Measurements from ENCODE around the gene CBX5.

DNA sequence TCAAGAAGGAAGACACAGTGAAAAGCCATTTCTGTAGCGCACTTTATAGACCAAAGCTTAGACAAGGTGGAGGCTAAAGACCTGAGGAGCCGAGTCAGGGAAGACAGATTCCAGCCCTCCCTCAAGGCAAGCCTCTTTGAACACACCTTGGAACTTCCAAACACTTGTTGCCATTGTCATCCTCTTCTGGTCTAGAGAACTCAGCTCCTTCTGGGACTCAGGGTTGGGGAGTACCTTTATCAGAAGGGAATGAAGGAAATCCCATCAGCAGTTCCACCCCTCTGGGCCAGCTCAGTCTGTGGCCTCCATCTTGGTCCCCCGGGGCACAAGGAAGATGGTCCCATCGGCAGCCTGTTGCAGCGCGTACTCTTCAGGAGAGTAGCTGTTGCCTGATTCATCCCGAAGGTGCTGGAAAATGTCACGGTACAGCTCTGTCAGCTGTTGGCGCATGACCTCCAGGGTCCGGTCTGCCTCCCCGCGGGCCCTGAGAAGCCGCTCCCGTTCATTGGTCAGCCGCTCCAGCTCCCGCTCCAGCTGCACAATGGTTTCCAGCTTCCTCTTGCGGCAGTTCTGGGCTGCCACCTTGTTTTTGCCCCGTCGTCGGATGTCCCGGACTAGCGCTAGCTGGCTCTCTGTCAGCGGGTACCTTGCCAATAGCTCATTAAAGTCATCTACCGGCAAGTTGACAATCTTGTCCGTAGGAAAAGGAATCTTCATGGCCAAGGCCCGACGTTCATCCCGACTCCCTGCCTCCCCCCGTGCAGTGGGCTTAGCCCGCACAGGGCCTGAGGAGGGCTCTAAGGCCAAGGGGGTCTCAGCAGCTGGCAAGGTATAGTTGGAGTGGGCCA, 12.4 kb upstream of the CBX5 start:
- TF ChIP-seq CTCF (IDR thresholded peaks at IDR 0.05) (no peak), POLR2A (IDR thresholded peaks at IDR 0.05) (no peak), EP300 (IDR thresholded peaks at IDR 0.05) (no peak)

Measured in ovary (tissue), 3 donors.